ENCODE results near the gene SLITRK2.

Gene SLITRK2

DNA sequence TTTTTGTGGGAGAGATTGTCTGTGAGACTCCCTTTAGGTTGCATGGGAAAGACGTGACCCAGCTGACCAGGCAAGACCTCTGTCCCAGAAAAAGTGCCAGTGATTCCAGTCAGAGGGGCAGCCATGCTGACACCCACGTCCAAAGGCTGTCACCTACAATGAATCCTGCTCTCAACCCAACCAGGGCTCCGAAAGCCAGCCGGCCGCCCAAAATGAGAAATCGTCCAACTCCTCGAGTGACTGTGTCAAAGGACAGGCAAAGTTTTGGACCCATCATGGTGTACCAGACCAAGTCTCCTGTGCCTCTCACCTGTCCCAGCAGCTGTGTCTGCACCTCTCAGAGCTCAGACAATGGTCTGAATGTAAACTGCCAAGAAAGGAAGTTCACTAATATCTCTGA is 5.5 kb downstream of the SLITRK2 start:
- Histone ChIP-seq H3K27me3 (ENCODE audit: control insufficient read depth in 1 of 2, insufficient read depth in 2 of 2, low read length in 2 of 2) (peaks cover 17 to 32% of the 10 kb centered on the region in 2 donors), H3K9me3 (ENCODE audit: low read length) (no peaks in the 10 kb centered on the region), H3K27ac (ENCODE audit: low read depth, low read length) (no peak overlapping the region), H3K36me3 (ENCODE audit: insufficient read depth, low read length) (no peaks in the 10 kb centered on the region), H3K9ac (ENCODE audit: low read length) (no peak overlapping the region), H3K4me3 (ENCODE audit: low read depth in 1 of 2, low read length in 2 of 2) (no peak overlapping the region), H3K4me1 (ENCODE audit: insufficient read depth, low read length) (no peaks in the 10 kb centered on the region)

DNA sequence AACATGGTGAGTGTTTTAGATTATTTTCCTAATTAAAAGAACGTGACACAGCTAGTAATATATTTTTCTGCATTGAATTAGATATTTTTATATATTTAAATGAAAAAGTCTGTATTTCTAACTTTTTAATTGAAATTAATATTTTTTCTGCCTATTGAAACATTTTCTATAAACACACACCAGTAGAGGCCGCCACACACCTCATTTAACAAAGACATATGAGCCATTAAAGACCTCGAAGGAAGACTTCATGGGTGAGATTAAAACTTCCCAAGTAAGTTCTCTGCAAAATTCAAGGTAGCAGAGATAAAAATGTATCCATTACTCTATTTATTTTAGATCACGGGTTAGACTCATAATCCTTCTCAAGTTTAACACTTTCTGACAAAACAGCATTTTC is 8.3 kb downstream of the SLITRK2 start:
- H3K27ac ChIP-seq (ENCODE audit: low read depth, low read length), result no peak overlapping the region
- H3K9me3 ChIP-seq (ENCODE audit: low read length), result no peaks in the 10 kb centered on the region
- H3K27me3 ChIP-seq (ENCODE audit: control insufficient read depth in 1 of 2, insufficient read depth in 2 of 2, low read length in 2 of 2), result peaks cover 9 to 17% of the 10 kb centered on the region in 2 donors
- no peaks in the 10 kb centered on the region for H3K36me3 ChIP-seq (ENCODE audit: insufficient read depth, low read length)
- no peaks in the 10 kb centered on the region for H3K4me1 ChIP-seq (ENCODE audit: insufficient read depth, low read length)
- H3K4me3 ChIP-seq (ENCODE audit: low read depth in 1 of 2, low read length in 2 of 2), result no peak overlapping the region
- H3K9ac ChIP-seq (ENCODE audit: low read length), result no peak overlapping the region

GRCh38 chrX:145826466-145826865 is 8.8 kb downstream of the SLITRK2 start:
- no peak overlapping the region for H3K9ac ChIP-seq (ENCODE audit: low read length)
- no peaks in the 10 kb centered on the region for H3K36me3 ChIP-seq (ENCODE audit: insufficient read depth, low read length)
- H3K27ac ChIP-seq (ENCODE audit: low read depth, low read length), result no peak overlapping the region

DNA sequence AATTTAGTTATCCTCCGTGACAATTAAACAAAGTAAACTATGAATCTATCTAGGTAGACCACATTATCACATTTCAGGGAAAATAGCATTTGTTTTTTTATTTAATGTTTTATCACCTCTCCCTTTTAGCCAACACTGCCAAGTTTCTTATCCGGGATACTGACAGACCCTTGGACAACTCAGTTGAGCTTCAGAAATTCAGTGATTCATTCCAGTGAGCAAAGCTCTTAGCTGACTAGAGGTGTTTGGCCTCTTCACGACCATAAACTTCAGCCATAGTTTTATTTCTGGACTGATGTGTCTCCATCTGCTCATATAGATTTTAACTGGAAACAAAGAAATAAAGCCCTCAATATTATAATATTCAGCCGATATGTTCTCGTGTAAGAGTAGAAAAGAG is 15.2 kb downstream of the SLITRK2 start:
- Histone ChIP-seq H3K4me1 (ENCODE audit: insufficient read depth, low read length) (no peaks in the 10 kb centered on the region), H3K27me3 (ENCODE audit: control insufficient read depth in 1 of 2, insufficient read depth in 2 of 2, low read length in 2 of 2) (no peaks in the 10 kb centered on the region), H3K9ac (ENCODE audit: low read length) (no peak overlapping the region), H3K36me3 (ENCODE audit: insufficient read depth, low read length) (no peaks in the 10 kb centered on the region), H3K9me3 (ENCODE audit: low read length) (no peaks in the 10 kb centered on the region), H3K27ac (ENCODE audit: low read depth, low read length) (no peak overlapping the region), H3K4me3 (ENCODE audit: low read depth in 1 of 2, low read length in 2 of 2) (no peak overlapping the region)

More at GRCh38 chrX:145826466-145826865, 8.8 kb downstream of the SLITRK2 start:
- no peaks in the 10 kb centered on the region for H3K9me3 ChIP-seq (ENCODE audit: low read length)
- H3K4me3 ChIP-seq (ENCODE audit: low read depth in 1 of 2, low read length in 2 of 2), result no peak overlapping the region
- peaks cover 6 to 17% of the 10 kb centered on the region in 2 donors for H3K27me3 ChIP-seq (ENCODE audit: control insufficient read depth in 1 of 2, insufficient read depth in 2 of 2, low read length in 2 of 2)
- no peaks in the 10 kb centered on the region for H3K4me1 ChIP-seq (ENCODE audit: insufficient read depth, low read length)

- Histone ChIP-seq H3K4me3 (ENCODE audit: low read depth in 1 of 2, low read length in 2 of 2) (no peak overlapping the region), H3K4me1 (ENCODE audit: insufficient read depth, low read length) (no peaks in the 10 kb centered on the region), H3K36me3 (ENCODE audit: insufficient read depth, low read length) (no peaks in the 10 kb centered on the region), H3K27me3 (ENCODE audit: control insufficient read depth in 1 of 2, insufficient read depth in 2 of 2, low read length in 2 of 2) (peaks cover 0 to 3% of the 10 kb centered on the region in 2 donors), H3K27ac (ENCODE audit: low read depth, low read length) (no peak overlapping the region), H3K9ac (ENCODE audit: low read length) (no peak overlapping the region), H3K9me3 (ENCODE audit: low read length) (no peaks in the 10 kb centered on the region)
Measured at GRCh38 chrX:145840531-145840930, 22.9 kb downstream of the SLITRK2 start.

- Histone ChIP-seq H3K9ac (ENCODE audit: low read length) (no peak overlapping the region), H3K4me3 (ENCODE audit: low read depth in 1 of 2, low read length in 2 of 2) (no peak overlapping the region)
Measured at GRCh38 chrX:145843146-145843904, 25.7 kb downstream of the SLITRK2 start.

DNA sequence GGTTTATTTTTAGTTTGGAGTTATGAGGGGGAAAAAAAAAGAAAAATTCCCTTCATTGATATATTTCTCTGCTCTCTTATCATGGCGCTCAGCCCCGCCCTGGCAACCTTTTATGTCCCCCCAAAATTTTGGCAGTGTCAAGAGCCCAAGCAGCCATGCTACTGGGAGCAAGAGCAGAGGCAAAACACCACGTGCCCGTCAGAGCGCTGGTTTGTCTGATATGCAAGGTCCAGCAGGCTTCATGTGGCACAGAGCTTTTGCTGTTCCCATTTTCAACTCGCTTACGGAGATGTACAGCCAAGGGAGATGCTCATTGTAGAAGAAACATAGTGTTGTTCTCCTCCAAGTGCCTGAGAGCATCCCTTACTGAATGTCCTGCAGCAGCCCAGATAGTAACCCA is 27.3 kb downstream of the SLITRK2 start:
- Histone ChIP-seq H3K36me3 (ENCODE audit: insufficient read depth, low read length) (no peaks in the 10 kb centered on the region), H3K9me3 (ENCODE audit: low read length) (no peaks in the 10 kb centered on the region), H3K27me3 (ENCODE audit: control insufficient read depth in 1 of 2, insufficient read depth in 2 of 2, low read length in 2 of 2) (no peaks in the 10 kb centered on the region), H3K27ac (ENCODE audit: low read depth, low read length) (no peak overlapping the region), H3K4me1 (ENCODE audit: insufficient read depth, low read length) (no peaks in the 10 kb centered on the region), H3K4me3 (ENCODE audit: low read depth in 1 of 2, low read length in 2 of 2) (no peak overlapping the region), H3K9ac (ENCODE audit: low read length) (no peak overlapping the region)

More at GRCh38 chrX:145843146-145843904, 25.7 kb downstream of the SLITRK2 start:
- Histone ChIP-seq H3K9me3 (ENCODE audit: low read length) (no peaks in the 10 kb centered on the region), H3K36me3 (ENCODE audit: insufficient read depth, low read length) (no peaks in the 10 kb centered on the region), H3K27ac (ENCODE audit: low read depth, low read length) (no peak overlapping the region), H3K27me3 (ENCODE audit: control insufficient read depth in 1 of 2, insufficient read depth in 2 of 2, low read length in 2 of 2) (peaks cover 0 to 3% of the 10 kb centered on the region in 2 donors), H3K4me1 (ENCODE audit: insufficient read depth, low read length) (no peaks in the 10 kb centered on the region)

DNA sequence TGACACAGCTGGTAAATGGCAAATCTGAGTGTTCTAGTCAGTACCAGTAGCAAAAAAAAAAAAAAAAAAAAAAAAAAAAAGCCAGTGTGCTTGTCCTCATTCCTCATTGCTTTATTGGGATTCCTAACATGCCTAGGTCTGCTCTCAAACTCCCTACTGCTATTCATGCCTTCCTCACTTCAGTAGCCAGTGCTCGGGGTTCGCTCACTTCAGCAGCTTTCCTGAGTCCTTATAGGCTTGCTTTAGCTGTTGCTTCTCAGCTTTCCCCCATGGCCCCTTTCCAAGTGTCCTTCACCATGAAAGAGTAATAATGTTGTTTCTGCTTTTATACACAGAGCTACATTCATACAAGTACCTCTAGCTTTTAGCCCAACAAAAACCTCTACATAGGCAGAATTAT is 30.8 kb downstream of the SLITRK2 start:
- Histone ChIP-seq H3K9me3 (ENCODE audit: low read length) (no peaks in the 10 kb centered on the region), H3K9ac (ENCODE audit: low read length) (no peak overlapping the region), H3K36me3 (ENCODE audit: insufficient read depth, low read length) (no peaks in the 10 kb centered on the region), H3K4me1 (ENCODE audit: insufficient read depth, low read length) (no peaks in the 10 kb centered on the region), H3K27me3 (ENCODE audit: control insufficient read depth in 1 of 2, insufficient read depth in 2 of 2, low read length in 2 of 2) (no peaks in the 10 kb centered on the region), H3K27ac (ENCODE audit: low read depth, low read length) (no peak overlapping the region), H3K4me3 (ENCODE audit: low read depth in 1 of 2, low read length in 2 of 2) (no peak overlapping the region)

GRCh38 chrX:145848857-145849256 is 31.2 kb downstream of the SLITRK2 start:
- no peaks in the 10 kb centered on the region for H3K4me1 ChIP-seq (ENCODE audit: insufficient read depth, low read length)
- H3K27ac ChIP-seq (ENCODE audit: low read depth, low read length), result no peak overlapping the region

DNA sequence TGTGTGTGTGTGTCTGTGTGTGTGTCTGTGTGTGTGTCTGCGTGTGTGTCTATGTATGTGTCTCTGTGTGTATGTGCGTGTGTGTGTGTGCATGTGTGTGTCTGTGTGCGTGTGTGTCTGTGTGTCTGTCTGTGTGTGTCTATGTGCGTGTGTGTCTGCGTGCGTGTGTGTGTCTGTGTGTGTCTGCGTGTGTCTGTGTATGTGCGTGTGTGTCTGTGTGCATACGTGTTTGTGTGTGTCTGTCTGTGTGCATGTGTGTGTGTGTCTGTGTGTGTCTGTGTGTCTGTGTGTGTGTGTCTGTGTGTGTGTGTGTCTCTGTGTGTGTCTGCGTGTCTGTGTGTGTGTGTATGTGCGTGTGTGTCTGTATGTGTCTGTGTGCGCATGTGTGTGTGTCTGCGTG is 35.6 kb downstream of the SLITRK2 start:
- no peak overlapping the region for H3K27ac ChIP-seq (ENCODE audit: low read depth, low read length)
- no peaks in the 10 kb centered on the region for H3K36me3 ChIP-seq (ENCODE audit: insufficient read depth, low read length)
- H3K9me3 ChIP-seq (ENCODE audit: low read length), result no peaks in the 10 kb centered on the region
- no peaks in the 10 kb centered on the region for H3K4me1 ChIP-seq (ENCODE audit: insufficient read depth, low read length)
- no peak overlapping the region for H3K9ac ChIP-seq (ENCODE audit: low read length)
- H3K4me3 ChIP-seq (ENCODE audit: low read depth in 1 of 2, low read length in 2 of 2), result no peak overlapping the region
- H3K27me3 ChIP-seq (ENCODE audit: control insufficient read depth in 1 of 2, insufficient read depth in 2 of 2, low read length in 2 of 2), result no peaks in the 10 kb centered on the region

More at GRCh38 chrX:145848857-145849256, 31.2 kb downstream of the SLITRK2 start:
- H3K36me3 ChIP-seq (ENCODE audit: insufficient read depth, low read length), result no peaks in the 10 kb centered on the region
- no peaks in the 10 kb centered on the region for H3K27me3 ChIP-seq (ENCODE audit: control insufficient read depth in 1 of 2, insufficient read depth in 2 of 2, low read length in 2 of 2)
- no peak overlapping the region for H3K4me3 ChIP-seq (ENCODE audit: low read depth in 1 of 2, low read length in 2 of 2)
- H3K9me3 ChIP-seq (ENCODE audit: low read length), result no peaks in the 10 kb centered on the region
- no peak overlapping the region for H3K9ac ChIP-seq (ENCODE audit: low read length)

- Histone ChIP-seq H3K4me1 (ENCODE audit: insufficient read depth, low read length) (no peaks in the 10 kb centered on the region), H3K36me3 (ENCODE audit: insufficient read depth, low read length) (no peaks in the 10 kb centered on the region), H3K27me3 (ENCODE audit: control insufficient read depth in 1 of 2, insufficient read depth in 2 of 2, low read length in 2 of 2) (no peaks in the 10 kb centered on the region), H3K9me3 (ENCODE audit: low read length) (no peaks in the 10 kb centered on the region), H3K4me3 (ENCODE audit: low read depth in 1 of 2, low read length in 2 of 2) (no peak overlapping the region), H3K9ac (ENCODE audit: low read length) (no peak overlapping the region), H3K27ac (ENCODE audit: low read depth, low read length) (no peak overlapping the region)
Measured at GRCh38 chrX:145856181-145856580, 38.6 kb downstream of the SLITRK2 start.

GRCh38 chrX:145861818-145862217 is 44.2 kb downstream of the SLITRK2 start:
- Histone ChIP-seq H3K27me3 (ENCODE audit: control insufficient read depth in 1 of 2, insufficient read depth in 2 of 2, low read length in 2 of 2) (no peaks in the 10 kb centered on the region), H3K9ac (ENCODE audit: low read length) (no peak overlapping the region), H3K27ac (ENCODE audit: low read depth, low read length) (no peak overlapping the region), H3K36me3 (ENCODE audit: insufficient read depth, low read length) (no peaks in the 10 kb centered on the region), H3K9me3 (ENCODE audit: low read length) (no peaks in the 10 kb centered on the region), H3K4me3 (ENCODE audit: low read depth in 1 of 2, low read length in 2 of 2) (no peak overlapping the region), H3K4me1 (ENCODE audit: insufficient read depth, low read length) (no peaks in the 10 kb centered on the region)
